ENCODE results near the gene PTPN4.

PTPN4 gene

GRCh38 chr2:119820275-119820674, 60.6 kb downstream of the PTPN4 start:
- CTCF ChIA-PET, result interaction anchor here (1.1 to 8.0 kb wide), 6 partner anchors 9 to 118 kb away, joined by 3 to 98 read pairs (median 4); partner anchors contain the start of gene PTPN4
- POLR2A ChIA-PET, result no interaction called here
- no peak overlapping the region for H3K27ac ChIP-seq (ENCODE audit: insufficient read depth in 1 of 2, low read depth in 1 of 2, low read length in 2 of 2, poor library complexity in 1 of 2, severe bottlenecking in 2 of 2)

GRCh38 chr2:119821266-119821665, 61.5 kb downstream of the PTPN4 start:
- Histone ChIP-seq H3K9me3 (ENCODE audit: control extremely low read depth in 1 of 5, control insufficient read depth in 4 of 5, insufficient read depth in 2 of 5, low read depth in 1 of 5, low read length in 4 of 5) (peaks cover 0 to 3% (median 2%) of the 10 kb centered on the region in 5 experiments), H3K4me1 (ENCODE audit: control extremely low read depth in 1 of 4, control insufficient read depth in 4 of 4, insufficient read depth in 4 of 4, low read length in 3 of 4) (peaks cover 0 to 3% (median 0%) of the 10 kb centered on the region in 4 experiments), H3K27ac (ENCODE audit: insufficient read depth in 1 of 2, low read depth in 1 of 2, low read length in 2 of 2, poor library complexity in 1 of 2, severe bottlenecking in 2 of 2) (no peak overlapping the region), H3K36me3 (ENCODE audit: control insufficient read depth in 4 of 4, insufficient read depth in 4 of 4, low read length in 3 of 4) (peaks cover 0 to 9% (median 0%) of the 10 kb centered on the region in 4 experiments), H3K4me3 (ENCODE audit: control insufficient read depth in 1 of 7, extremely low read depth in 1 of 7, insufficient read depth in 4 of 7, low read depth in 2 of 7, low read length in 6 of 7) (no peak overlapping the region), H3K27me3 (replicated peaks in 2 of 5; ENCODE audit: control insufficient read depth in 4 of 5, insufficient read depth in 5 of 5, low read length in 4 of 5) (no peaks in the 10 kb centered on the region)
- ChIA-PET CTCF (interaction anchor here (1.1 to 8.0 kb wide), 5 partner anchors 10 to 119 kb away, joined by 3 to 98 read pairs (median 5); partner anchors contain the start of gene PTPN4), POLR2A (no interaction called here)
- DNase-seq, result no peak
- 71% methylated on average over 1 of the region's 2 CpGs for WGBS (ENCODE audit: insufficient coverage)

More at GRCh38 chr2:119820275-119820674, 60.6 kb downstream of the PTPN4 start:
- Histone ChIP-seq H3K4me3 (ENCODE audit: control insufficient read depth in 1 of 7, extremely low read depth in 1 of 7, insufficient read depth in 4 of 7, low read depth in 2 of 7, low read length in 6 of 7) (no peak overlapping the region), H3K4me1 (ENCODE audit: control extremely low read depth in 1 of 4, control insufficient read depth in 4 of 4, insufficient read depth in 4 of 4, low read length in 3 of 4) (peaks cover 0 to 3% (median 0%) of the 10 kb centered on the region in 4 experiments), H3K36me3 (ENCODE audit: control insufficient read depth in 4 of 4, insufficient read depth in 4 of 4, low read length in 3 of 4) (peaks cover 0 to 9% (median 0%) of the 10 kb centered on the region in 4 experiments), H3K9me3 (ENCODE audit: control extremely low read depth in 1 of 5, control insufficient read depth in 4 of 5, insufficient read depth in 2 of 5, low read depth in 1 of 5, low read length in 4 of 5) (peaks cover 0 to 3% (median 2%) of the 10 kb centered on the region in 5 experiments), H3K27me3 (replicated peaks in 2 of 5; ENCODE audit: control insufficient read depth in 4 of 5, insufficient read depth in 5 of 5, low read length in 4 of 5) (no peaks in the 10 kb centered on the region)
- DNase-seq, result no peak

- Histone ChIP-seq H3K9me3 (ENCODE audit: control extremely low read depth in 1 of 5, control insufficient read depth in 4 of 5, insufficient read depth in 2 of 5, low read depth in 1 of 5, low read length in 4 of 5) (no peaks in the 10 kb centered on the region), H3K4me3 (ENCODE audit: control insufficient read depth in 1 of 7, extremely low read depth in 1 of 7, insufficient read depth in 4 of 7, low read depth in 2 of 7, low read length in 6 of 7) (no peak overlapping the region), H3K27ac (ENCODE audit: insufficient read depth in 1 of 2, low read depth in 1 of 2, low read length in 2 of 2, poor library complexity in 1 of 2, severe bottlenecking in 2 of 2) (peak overlapping the region in 1 of 2 experiments; percentile 43), H3K36me3 (ENCODE audit: control insufficient read depth in 4 of 4, insufficient read depth in 4 of 4, low read length in 3 of 4) (peaks cover 0 to 3% (median 0%) of the 10 kb centered on the region in 4 experiments), H3K27me3 (replicated peaks in 2 of 5; ENCODE audit: control insufficient read depth in 4 of 5, insufficient read depth in 5 of 5, low read length in 4 of 5) (no peaks in the 10 kb centered on the region), H3K4me1 (ENCODE audit: control extremely low read depth in 1 of 4, control insufficient read depth in 4 of 4, insufficient read depth in 4 of 4, low read length in 3 of 4) (peaks cover 0 to 3% (median 0%) of the 10 kb centered on the region in 4 experiments)
- DNase-seq, result peak; percentile 51 to 73 (median 69)
- ChIA-PET CTCF (interaction anchor here (0.6 to 8.0 kb wide), 10 partner anchors 12 to 122 kb away, joined by 3 to 98 read pairs (median 4); partner anchors contain the start of gene PTPN4), POLR2A (no interaction called here)
- WGBS (ENCODE audit: insufficient coverage), result 83% methylated on average over 1 of the region's 7 CpGs
Measured at GRCh38 chr2:119823734-119824334, 64.1 kb downstream of the PTPN4 start.

- POLR2A ChIA-PET, result no interaction called here
Measured at GRCh38 chr2:119826370-119826961, 66.7 kb downstream of the PTPN4 start.

GRCh38 chr2:119827866-119828507, 68.3 kb downstream of the PTPN4 start:
- Histone ChIP-seq H3K27ac (ENCODE audit: insufficient read depth in 1 of 2, low read depth in 1 of 2, low read length in 2 of 2, poor library complexity in 1 of 2, severe bottlenecking in 2 of 2) (no peak overlapping the region), H3K9me3 (ENCODE audit: control extremely low read depth in 1 of 5, control insufficient read depth in 4 of 5, insufficient read depth in 2 of 5, low read depth in 1 of 5, low read length in 4 of 5) (peaks cover 0 to 6% (median 3%) of the 10 kb centered on the region in 5 experiments), H3K27me3 (replicated peaks in 2 of 5; ENCODE audit: control insufficient read depth in 4 of 5, insufficient read depth in 5 of 5, low read length in 4 of 5) (no peaks in the 10 kb centered on the region), H3K36me3 (ENCODE audit: control insufficient read depth in 4 of 4, insufficient read depth in 4 of 4, low read length in 3 of 4) (peaks cover 0 to 8% (median 0%) of the 10 kb centered on the region in 4 experiments), H3K4me3 (ENCODE audit: control insufficient read depth in 1 of 7, extremely low read depth in 1 of 7, insufficient read depth in 4 of 7, low read depth in 2 of 7, low read length in 6 of 7) (no peak overlapping the region), H3K4me1 (ENCODE audit: control extremely low read depth in 1 of 4, control insufficient read depth in 4 of 4, insufficient read depth in 4 of 4, low read length in 3 of 4) (peaks cover 0 to 3% (median 2%) of the 10 kb centered on the region in 4 experiments)
- CTCF ChIA-PET, result interaction anchor here (0.6 to 4.3 kb wide), 10 partner anchors 10 to 848 kb away, joined by 3 to 18 read pairs (median 3); no protein-coding TSS in a partner anchor
- WGBS (ENCODE audit: insufficient coverage), result 90% methylated on average over 3 of the region's 5 CpGs
- DNase-seq, result peak in 1 of 3 donors; percentile 17
- POLR2A ChIA-PET, result no interaction called here

More at GRCh38 chr2:119826370-119826961, 66.7 kb downstream of the PTPN4 start:
- Histone ChIP-seq H3K4me1 (ENCODE audit: control extremely low read depth in 1 of 4, control insufficient read depth in 4 of 4, insufficient read depth in 4 of 4, low read length in 3 of 4) (peaks cover 0 to 3% (median 0%) of the 10 kb centered on the region in 4 experiments), H3K27ac (ENCODE audit: insufficient read depth in 1 of 2, low read depth in 1 of 2, low read length in 2 of 2, poor library complexity in 1 of 2, severe bottlenecking in 2 of 2) (no peak overlapping the region), H3K36me3 (ENCODE audit: control insufficient read depth in 4 of 4, insufficient read depth in 4 of 4, low read length in 3 of 4) (peaks cover 0 to 8% (median 0%) of the 10 kb centered on the region in 4 experiments), H3K4me3 (ENCODE audit: control insufficient read depth in 1 of 7, extremely low read depth in 1 of 7, insufficient read depth in 4 of 7, low read depth in 2 of 7, low read length in 6 of 7) (no peak overlapping the region), H3K27me3 (replicated peaks in 2 of 5; ENCODE audit: control insufficient read depth in 4 of 5, insufficient read depth in 5 of 5, low read length in 4 of 5) (no peaks in the 10 kb centered on the region), H3K9me3 (ENCODE audit: control extremely low read depth in 1 of 5, control insufficient read depth in 4 of 5, insufficient read depth in 2 of 5, low read depth in 1 of 5, low read length in 4 of 5) (peaks cover 0 to 6% (median 3%) of the 10 kb centered on the region in 5 experiments)
- WGBS (ENCODE audit: insufficient coverage), result 80% methylated on average over 4 of the region's 5 CpGs
- DNase-seq, result peak; percentile 59 to 76 (median 69)
- CTCF ChIA-PET, result interaction anchor here (0.6 to 4.3 kb wide), 17 partner anchors 8 to 402 kb away, joined by 3 to 18 read pairs (median 4); no protein-coding TSS in a partner anchor

- Histone ChIP-seq H3K4me1 (ENCODE audit: control extremely low read depth in 1 of 4, control insufficient read depth in 4 of 4, insufficient read depth in 4 of 4, low read length in 3 of 4) (peaks cover 0 to 13% (median 1%) of the 10 kb centered on the region in 4 experiments), H3K27ac (ENCODE audit: insufficient read depth in 1 of 2, low read depth in 1 of 2, low read length in 2 of 2, poor library complexity in 1 of 2, severe bottlenecking in 2 of 2) (no peak overlapping the region), H3K9me3 (ENCODE audit: control extremely low read depth in 1 of 5, control insufficient read depth in 4 of 5, insufficient read depth in 2 of 5, low read depth in 1 of 5, low read length in 4 of 5) (peaks cover 0 to 3% (median 0%) of the 10 kb centered on the region in 5 experiments), H3K4me3 (ENCODE audit: control insufficient read depth in 1 of 7, extremely low read depth in 1 of 7, insufficient read depth in 4 of 7, low read depth in 2 of 7, low read length in 6 of 7) (no peak overlapping the region), H3K27me3 (replicated peaks in 2 of 5; ENCODE audit: control insufficient read depth in 4 of 5, insufficient read depth in 5 of 5, low read length in 4 of 5) (no peaks in the 10 kb centered on the region), H3K36me3 (ENCODE audit: control insufficient read depth in 4 of 4, insufficient read depth in 4 of 4, low read length in 3 of 4) (peaks cover 0 to 2% (median 0%) of the 10 kb centered on the region in 4 experiments)
- POLR2A ChIA-PET, result no interaction called here
- CTCF ChIA-PET, result interaction anchor here (1.1 to 2.5 kb wide), 3 partner anchors 10 to 62 kb away, joined by 3 to 18 read pairs (median 3); no protein-coding TSS in a partner anchor
- DNase-seq, result no peak
- WGBS (ENCODE audit: insufficient coverage), result 88% methylated on average over 20 of the region's 22 CpGs
Measured at GRCh38 chr2:119836455-119837142, 76.9 kb downstream of the PTPN4 start.
